A549 (cell line): ENCODE results near the gene AMDHD2. TPM values are rescaled to one million over a fixed set of nuclear protein-coding genes. Genes with fewer than 3 reads are reported as not detected.
A peak's percentile ranks its signal among the peaks of the same experiment; 100 is the strongest.

ENCODE experiments used
- ATAC-seq, 2 experiments: fragments of 200-7000 bp in 1 of 2; fragments of >200 bp in 1 of 2; cut with Nextera tagmentation in 1 of 2; cut with Tn5 transposase in 1 of 2; 3 replicates each; pipeline versions ENCODE4 v1.8.0 to v1.9.1; 2018 to 2020; ENCODE audit warnings: mild to moderate bottlenecking in 1 of 2, moderate library complexity in 1 of 2
- CTCF ChIA-PET: fragments of 300-600 bp; sonication (Branson Sonifier 250); formaldehyde crosslinking; extraction: SDS; loops from one replicate; lab custom pipeline; 2021; ENCODE audit warnings: antibody characterized with exemption, inconsistent platforms; lab: Yijun Ruan, JAX
- POLR2A ChIA-PET: fragments of 350-600 bp; formaldehyde crosslinking; extraction: SDS; loops from one replicate; lab custom pipeline; 2021; ENCODE audit warnings: antibody characterized with exemption, inconsistent platforms; lab: Yijun Ruan, JAX
- DNase-seq, 2 experiments: peaks; one replicate each; pipeline versions ENCODE4 v3.0.0 to v3.0.0-alpha.2; 2011 to 2016; ENCODE audit warnings: low read depth in 1 of 2, low spot score in 1 of 2
- FAIRE-seq: peaks from 2 replicates; lab custom pipeline; 2011; peaks lifted over from hg19 to GRCh38; lab: Jason Lieb, UNC
- H3K27ac ChIP-seq, 2 experiments: fragments of >200 bp; sonication (Bioruptor Twin); formaldehyde crosslinking; 3 replicates each; pipeline ENCODE4 v1.5.1; 2016 to 2017
- H3K4me1 ChIP-seq: fragments of >200 bp; sonication (Bioruptor Twin); formaldehyde crosslinking; 3 replicates; pipeline ENCODE4 v1.6.1; 2016
- H3K4me2 ChIP-seq: fragments of >200 bp; sonication (Bioruptor Twin); formaldehyde crosslinking; 3 replicates; pipeline ENCODE4 v1.6.1; 2016
- H3K4me3 ChIP-seq: fragments of >200 bp; sonication (Bioruptor Twin); formaldehyde crosslinking; 3 replicates; pipeline ENCODE4 v1.5.1; 2016
- H3K9me3 ChIP-seq: fragments of >200 bp; sonication (Bioruptor Twin); formaldehyde crosslinking; 3 replicates; pipeline ENCODE4 v1.6.1; 2016
- ATOH8 ChIP-seq: fragments of 250-450 bp; sonication (Bioruptor Pico); IDR thresholded peaks from 2 replicates; pipeline ENCODE4 v1.5.0; 2020; ENCODE audit warnings: low read depth, mild to moderate bottlenecking, moderate library complexity
- BCL3 ChIP-seq: fragments of >200 bp; sonication (Bioruptor Twin); formaldehyde crosslinking; IDR thresholded peaks from 3 replicates; pipeline ENCODE4 v1.6.1; 2016
- CBX8 ChIP-seq: fragments of 200-600 bp; sonication (generic); IDR thresholded peaks from 2 replicates; pipeline ENCODE4 v1.6.1; 2016
- CEBPB ChIP-seq, 2 experiments: fragments of >200 bp in 1 of 2; sonication (Bioruptor Twin) in 1 of 2; formaldehyde crosslinking in 1 of 2; IDR thresholded peaks; 2 replicates each; pipeline ENCODE4 v1.6.1; 2012 to 2016
- E2F6 ChIP-seq: IDR thresholded peaks from 2 replicates; pipeline ENCODE4 v1.6.1; 2012; ENCODE audit warnings: low read depth, borderline replicate concordance
- EHMT2 ChIP-seq: fragments of 200-600 bp; sonication (generic); IDR thresholded peaks from 2 replicates; pipeline ENCODE4 v1.6.1; 2016; ENCODE audit warnings: antibody characterized with exemption, low read depth, mild to moderate bottlenecking, moderate library complexity
- EP300 ChIP-seq, 2 experiments: fragments of >200 bp; sonication (Bioruptor Twin); formaldehyde crosslinking; IDR thresholded peaks; 2 replicates in 1 of 2; 3 replicates in 1 of 2; pipeline ENCODE4 v1.6.1; 2016 to 2017
- HOXB13 ChIP-seq: fragments of 250-450 bp; sonication (Bioruptor Pico); IDR thresholded peaks from 2 replicates; pipeline ENCODE4 v1.5.0; 2020; ENCODE audit warnings: low read depth, mild to moderate bottlenecking, moderate library complexity
- JUN ChIP-seq, 2 experiments: fragments of >200 bp; sonication (Bioruptor Twin); formaldehyde crosslinking; IDR thresholded peaks; 2 replicates in 1 of 2; 3 replicates in 1 of 2; pipeline ENCODE4 v1.6.1; 2016 to 2017
- JUNB ChIP-seq: fragments of >200 bp; sonication (Bioruptor Twin); formaldehyde crosslinking; IDR thresholded peaks from 2 replicates; pipeline ENCODE4 v1.6.1; 2016
- KDM1A ChIP-seq: fragments of 200-600 bp; sonication (generic); IDR thresholded peaks from 2 replicates; pipeline ENCODE4 v1.6.1; 2016; ENCODE audit warnings: low read depth, mild to moderate bottlenecking
- KDM5A ChIP-seq: fragments of 200-600 bp; sonication (generic); IDR thresholded peaks from 2 replicates; pipeline ENCODE4 v1.6.1; 2016; ENCODE audit warnings: antibody characterized with exemption, mild to moderate bottlenecking
- MAFK ChIP-seq: fragments of 450-650 bp; IDR thresholded peaks from 2 replicates; pipeline ENCODE4 v1.6.1; 2014; ENCODE audit not compliant: partially characterized antibody
- NPAS2 ChIP-seq: fragments of 250-450 bp; sonication (Bioruptor Pico); IDR thresholded peaks from 2 replicates; pipeline ENCODE4 v1.8.0; 2022; ENCODE audit warnings: mild to moderate bottlenecking, moderate library complexity, borderline replicate concordance
- POLR2AphosphoS2 ChIP-seq: conservative IDR thresholded peaks from 2 replicates; pipeline ENCODE4 v1.6.1; 2012; ENCODE audit warnings: low read length, improper control_type of control experiment, inconsistent platforms
- RAD21 ChIP-seq, 2 experiments: fragments of >200 bp in 1 of 2; sonication (Bioruptor Twin) in 1 of 2; formaldehyde crosslinking in 1 of 2; IDR thresholded peaks in 1 of 2; conservative IDR thresholded peaks in 1 of 2; 2 replicates in 1 of 2; 3 replicates in 1 of 2; pipeline ENCODE4 v1.6.1; 2012 to 2018; ENCODE audit warnings: inconsistent platforms in 1 of 2
- REST ChIP-seq: fragments of 200-600 bp; sonication (generic); IDR thresholded peaks from 2 replicates; pipeline ENCODE4 v1.6.1; 2016; ENCODE audit warnings: antibody characterized with exemption, mild to moderate bottlenecking, moderate library complexity
- RFX5 ChIP-seq: fragments of 450-650 bp; IDR thresholded peaks from 2 replicates; pipeline ENCODE4 v1.7.1; 2014; ENCODE audit warnings: antibody characterized with exemption, mild to moderate bottlenecking, moderate library complexity
- TP53 ChIP-seq: fragments of 250-450 bp; sonication (Bioruptor Pico); IDR thresholded peaks from 2 replicates; pipeline ENCODE4 v1.5.0; 2021; ENCODE audit warnings: mild to moderate bottlenecking, moderate library complexity
- ZC3H11A ChIP-seq: fragments of 450-650 bp; IDR thresholded peaks from 2 replicates; pipeline ENCODE4 v1.6.1; 2014; ENCODE audit warnings: antibody characterized with exemption, mild to moderate bottlenecking
- ZNF302 ChIP-seq: fragments of 250-450 bp; sonication (Bioruptor Pico); IDR thresholded peaks from 2 replicates; pipeline ENCODE4 v1.9.0; 2021; ENCODE audit warnings: inconsistent platforms, mild to moderate bottlenecking, moderate library complexity
- ZSCAN20 ChIP-seq: fragments of 250-450 bp; sonication (Bioruptor Pico); IDR thresholded peaks from 2 replicates; pipeline ENCODE4 v1.8.0; 2022; ENCODE audit warnings: mild to moderate bottlenecking, moderate library complexity
- WGBS: methylation state at CpG from one replicate; pipeline ENCODE4 v1.1.6; 2017; ENCODE audit errors: missing lambda C conversion rate; 5-methylcytosine and 5-hydroxymethylcytosine counted together
- polyA plus RNA-seq, 4 experiments: library from polyadenylated mRNA; depleted of rRNA in 3 of 4; stranded (reverse); fragments of >200 nt; fragmentation: RNase III in 1 of 4; extraction: RNeasy Plus Mini Kit Qiagen cat#74134 plus additional on column Dnase treatment in 1 of 4; gene quantifications; 2 replicates in 3 of 4; 3 replicates in 1 of 4; pipeline ENCODE4 v1.2.3, GENCODE V29; 2011 to 2017

AMDHD2 gene
- polyA plus RNA-seq, 2 of the 4 experiments (the other 2 are of a cell fraction), result 6.6 to 28.8 TPM

GRCh38 chr16:2526135-2526534 is 6.0 kb downstream of the AMDHD2 start:
- Histone ChIP-seq H3K4me2 (no peak overlapping the region), H3K4me1 (peaks cover 7% of the 10 kb centered on the region), H3K9me3 (no peaks in the 10 kb centered on the region), H3K27ac (no peak overlapping the region)
- ATAC-seq, result no peak
- CTCF ChIA-PET, result interaction anchor here (1.2 kb wide), 1 partner anchor 24 kb away, joined by 5 read pairs; no protein-coding TSS in a partner anchor
- TF ChIP-seq TP53 (CRISPR knock-in tag), result no peak
- TF ChIP-seq BCL3, result no peak
- 0 out of 4 replicates have a peak, but pooled peaks of 1 of the 2 experiments have one; percentile 23 for TF ChIP-seq CEBPB (IDR thresholded peaks at IDR 0.05)
- TF ChIP-seq, all 56 proteins: peak for 1
- POLR2A ChIA-PET, result no interaction called here
- FAIRE-seq (no peak), DNase-seq (no peak)
- 92% methylated on average over 7 of the region's 8 CpGs for WGBS
- no peak overlapping the region for H3K4me3 ChIP-seq

- Histone ChIP-seq H3K9me3 (no peaks in the 10 kb centered on the region), H3K4me3 (no peak overlapping the region), H3K27ac (no peak overlapping the region), H3K4me2 (no peak overlapping the region), H3K4me1 (peaks cover 7% of the 10 kb centered on the region)
- TF ChIP-seq KDM5A, result no peak
- no peak for TF ChIP-seq CEBPB (IDR thresholded peaks at IDR 0.05)
- no peak for TF ChIP-seq E2F6
- TF ChIP-seq EHMT2, result no peak
- WGBS, result 88% methylated on average over 9 of the region's 12 CpGs
- DNase-seq (no peak), FAIRE-seq (no peak), ATAC-seq (no peak)
- ChIA-PET POLR2A (no interaction called here), CTCF (interaction anchor here (1.2 kb wide), 1 partner anchor 26 kb away, joined by 5 read pairs; no protein-coding TSS in a partner anchor)
Observed at GRCh38 chr16:2527071-2527783, 7.1 kb downstream of the AMDHD2 start.

- Histone ChIP-seq H3K9me3 (no peaks in the 10 kb centered on the region), H3K4me3 (no peak overlapping the region), H3K4me2 (no peak overlapping the region), H3K27ac (no peak overlapping the region), H3K4me1 (peaks cover 9% of the 10 kb centered on the region)
- POLR2A ChIA-PET, result no interaction called here
- ATAC-seq (no peak), DNase-seq (no peak), FAIRE-seq (no peak)
- 95% methylated on average over 9 of the region's 24 CpGs for WGBS
- CTCF ChIA-PET, result no interaction called here
- TF ChIP-seq POLR2AphosphoS2, result no peak
- no peak for TF ChIP-seq NPAS2 (CRISPR knock-in tag)
- TF ChIP-seq ZC3H11A, result no peak
- no peak for TF ChIP-seq ZSCAN20 (CRISPR knock-in tag)
- no peak for TF ChIP-seq RFX5
- TF ChIP-seq HOXB13 (CRISPR knock-in tag), result no peak
- TF ChIP-seq CBX8, result no peak
- no peak for TF ChIP-seq E2F6
- TF ChIP-seq MAFK, result no peak
- TF ChIP-seq JUN (IDR thresholded peaks at IDR 0.05), result no peak
- TF ChIP-seq ATOH8 (CRISPR knock-in tag), result no peak
- no peak for TF ChIP-seq TP53 (CRISPR knock-in tag)
- TF ChIP-seq ZNF302 (CRISPR knock-in tag), result no peak
- TF ChIP-seq REST, result no peak
- TF ChIP-seq EP300 (IDR thresholded peaks at IDR 0.05), result no peak
- no peak for TF ChIP-seq JUNB
- no peak for TF ChIP-seq KDM1A
- no peak for TF ChIP-seq RAD21 (conservative IDR thresholded peaks at IDR 0.05 in 1 of 2, IDR thresholded peaks at IDR 0.05 in 1 of 2)
Observed at GRCh38 chr16:2527784-2528100, 7.6 kb downstream of the AMDHD2 start.
